Adipocyte (in vitro differentiated cells): ENCODE data around the gene TUBB4B.
A peak's percentile ranks its signal among the peaks of the same experiment; 100 is the strongest.

Source experiments
- DNase-seq: peaks from one replicate; pipeline ENCODE4 v3.0.0-alpha.2; 2015; ENCODE audit warnings: low read depth
- H3K27me3 ChIP-seq: replicated peaks from 2 replicates; pipeline ENCODE4 v1.7.0; 2013; ENCODE audit warnings: mild to moderate bottlenecking, low read length, moderate library complexity; ENCODE audit not compliant: control insufficient read depth, insufficient read depth
- H3K36me3 ChIP-seq: 2 replicates; pipeline ENCODE4 v1.7.0; 2013; ENCODE audit warnings: low read length, mild to moderate bottlenecking, moderate library complexity; ENCODE audit not compliant: control insufficient read depth, insufficient read depth, severe bottlenecking
- H3K4me1 ChIP-seq: 2 replicates; pipeline ENCODE4 v1.7.0; 2013; ENCODE audit warnings: mild to moderate bottlenecking, low read length, moderate library complexity; ENCODE audit not compliant: control insufficient read depth, insufficient read depth
- H3K4me3 ChIP-seq: 2 replicates; pipeline ENCODE4 v1.7.0; 2013; ENCODE audit warnings: mild to moderate bottlenecking, low read length, moderate library complexity
- H3K9ac ChIP-seq: 2 replicates; pipeline ENCODE4 v1.7.0; 2013; ENCODE audit warnings: mild to moderate bottlenecking, low read length, moderate library complexity
- H3K9me3 ChIP-seq: 2 replicates; pipeline ENCODE4 v1.7.0; 2013; ENCODE audit warnings: mild to moderate bottlenecking, low read length, moderate library complexity; ENCODE audit not compliant: control insufficient read depth

TUBB4B gene

GRCh38 chr9:137199411-137200121 lies 41.5 kb upstream of the TUBB4B start:
- Histone ChIP-seq H3K9me3 (no peaks in the 10 kb centered on the region), H3K9ac (peak overlapping the region; percentile 71), H3K4me1 (peaks cover 44% of the 10 kb centered on the region), H3K27me3 (no peaks in the 10 kb centered on the region), H3K36me3 (no peaks in the 10 kb centered on the region), H3K4me3 (peak overlapping the region; percentile 67)
- peak; percentile 39 for DNase-seq

GRCh38 chr9:137200311-137201204 lies 40.5 kb upstream of the TUBB4B start, which contains the start of gene TPRN:
Gene TPRN (minus strand): TSS chr9:137200741. CDS start chr9:137200711, 30 bp downstream.
- peak within 1 kb of the TSS; percentile 92 for H3K9ac ChIP-seq
- H3K36me3 ChIP-seq = no peaks in the 10 kb centered on the region
- peak within 1 kb of the TSS; percentile 88 for H3K4me3 ChIP-seq
- DNase-seq = peak; percentile 100
- no peaks in the 10 kb centered on the region for H3K9me3 ChIP-seq
- H3K4me1 ChIP-seq = peaks cover 45% of the 10 kb centered on the region
- H3K27me3 ChIP-seq = no peaks in the 10 kb centered on the region

- Histone ChIP-seq H3K27me3 (no peaks in the 10 kb centered on the region), H3K9ac (peak overlapping the region; percentile 92), H3K9me3 (no peaks in the 10 kb centered on the region), H3K4me3 (peak overlapping the region; percentile 88), H3K36me3 (no peaks in the 10 kb centered on the region), H3K4me1 (peaks cover 48% of the 10 kb centered on the region)
- no peak for DNase-seq
Measured at GRCh38 chr9:137201205-137201868, 39.8 kb upstream of the TUBB4B start.

- H3K9me3 ChIP-seq = no peaks in the 10 kb centered on the region
- H3K36me3 ChIP-seq = no peaks in the 10 kb centered on the region
- DNase-seq = no peak
- peaks cover 54% of the 10 kb centered on the region for H3K4me1 ChIP-seq
- H3K27me3 ChIP-seq = no peaks in the 10 kb centered on the region
- no peak overlapping the region for H3K4me3 ChIP-seq
- no peak overlapping the region for H3K9ac ChIP-seq
Measured at GRCh38 chr9:137202966-137203365, 38.1 kb upstream of the TUBB4B start.

- Histone ChIP-seq H3K9ac (peak overlapping the region; percentile 99), H3K4me3 (peak overlapping the region; percentile 97), H3K27me3 (no peaks in the 10 kb centered on the region)
Measured at GRCh38 chr9:137204731-137205125, 36.4 kb upstream of the TUBB4B start.

GRCh38 chr9:137205126-137206069 lies 35.7 kb upstream of the TUBB4B start, which contains the start of the genes NDOR1 and TMEM203:
Gene NDOR1 (plus strand): TSS chr9:137205700. CDS start chr9:137205778, 78 bp downstream.
Gene TMEM203 (minus strand): TSS chr9:137205648. CDS start chr9:137205414, 234 bp downstream.
- no peaks in the 10 kb centered on the region for H3K27me3 ChIP-seq
- peak within 1 kb of the TSS; percentile 99 for H3K9ac ChIP-seq
- H3K4me3 ChIP-seq = peak within 1 kb of the TSS; percentile 97
- peak; percentile 97 for DNase-seq
- H3K36me3 ChIP-seq = peaks cover 4% of the 10 kb centered on the region
- peaks cover 39% of the 10 kb centered on the region for H3K4me1 ChIP-seq
- H3K9me3 ChIP-seq = no peaks in the 10 kb centered on the region

More at GRCh38 chr9:137204731-137205125, 36.4 kb upstream of the TUBB4B start:
- no peak for DNase-seq
- Histone ChIP-seq H3K36me3 (peaks cover 4% of the 10 kb centered on the region), H3K4me1 (peaks cover 39% of the 10 kb centered on the region), H3K9me3 (no peaks in the 10 kb centered on the region)

GRCh38 chr9:137206602-137207001 lies 34.5 kb upstream of the TUBB4B start:
- DNase-seq = no peak
- Histone ChIP-seq H3K4me3 (peak overlapping the region; percentile 97), H3K4me1 (peaks cover 33% of the 10 kb centered on the region)

GRCh38 chr9:137211532-137211931 lies 29.6 kb upstream of the TUBB4B start:
- Histone ChIP-seq H3K4me1 (peaks cover 3% of the 10 kb centered on the region), H3K9me3 (no peaks in the 10 kb centered on the region), H3K4me3 (no peak overlapping the region), H3K9ac (no peak overlapping the region), H3K36me3 (peaks cover 13% of the 10 kb centered on the region), H3K27me3 (no peaks in the 10 kb centered on the region)
- no peak for DNase-seq

More at GRCh38 chr9:137206602-137207001, 34.5 kb upstream of the TUBB4B start:
- H3K9ac ChIP-seq = peak overlapping the region; percentile 99
- no peaks in the 10 kb centered on the region for H3K27me3 ChIP-seq
- H3K9me3 ChIP-seq = no peaks in the 10 kb centered on the region
- H3K36me3 ChIP-seq = peaks cover 4% of the 10 kb centered on the region

- Histone ChIP-seq H3K9ac (no peak overlapping the region), H3K36me3 (peaks cover 13% of the 10 kb centered on the region), H3K9me3 (no peaks in the 10 kb centered on the region), H3K27me3 (no peaks in the 10 kb centered on the region), H3K4me1 (peaks cover 9% of the 10 kb centered on the region), H3K4me3 (no peak overlapping the region)
- DNase-seq = no peak
Measured at GRCh38 chr9:137212520-137212919, 28.6 kb upstream of the TUBB4B start.
